GM18861 (cell line): ENCODE data around the gene TPT1.

Experiments used
- ATAC-seq: cut with Tn5 transposase; IDR thresholded peaks from one replicate; pipeline ENCODE4 v1.9.1; 2021; ENCODE audit not compliant: unreplicated experiment

Gene TPT1

GRCh38 chr13:45335397-45336024 is 5.5 kb downstream of the TPT1 start:
- ATAC-seq: no peak

- no peak for ATAC-seq
Measured at GRCh38 chr13:45333977-45334922, 6.7 kb downstream of the TPT1 start.

- ATAC-seq: no peak
Measured at GRCh38 chr13:45333251-45333976, 7.6 kb downstream of the TPT1 start.

GRCh38 chr13:45332831-45333219 is 8.2 kb downstream of the TPT1 start:
- no peak for ATAC-seq

GRCh38 chr13:45332036-45332830 is 8.8 kb downstream of the TPT1 start:
- no peak for ATAC-seq

GRCh38 chr13:45331692-45332035 is 9.3 kb downstream of the TPT1 start:
- ATAC-seq: no peak

- ATAC-seq: no peak
Measured at GRCh38 chr13:45331123-45331619, 9.8 kb downstream of the TPT1 start.

- no peak for ATAC-seq
Measured at GRCh38 chr13:45328661-45329111, 12.3 kb downstream of the TPT1 start.

GRCh38 chr13:45327253-45327955 is 13.6 kb downstream of the TPT1 start:
- ATAC-seq: no peak

GRCh38 chr13:45325806-45326205 is 15.2 kb downstream of the TPT1 start:
- no peak for ATAC-seq

- ATAC-seq: no peak
Measured at GRCh38 chr13:45320876-45321629, 19.9 kb downstream of the TPT1 start.

GRCh38 chr13:45316996-45317395 is 24.0 kb downstream of the TPT1 start:
- ATAC-seq: no peak

GRCh38 chr13:45316338-45316737 is 24.6 kb downstream of the TPT1 start:
- no peak for ATAC-seq

- no peak for ATAC-seq
Measured at GRCh38 chr13:45315520-45316167, 25.3 kb downstream of the TPT1 start.

GRCh38 chr13:45314822-45315221 is 26.2 kb downstream of the TPT1 start:
- no peak for ATAC-seq

- no peak for ATAC-seq
Measured at GRCh38 chr13:45310341-45311131, 30.4 kb downstream of the TPT1 start.

GRCh38 chr13:45306966-45307365 is 34.0 kb downstream of the TPT1 start:
- ATAC-seq: no peak

GRCh38 chr13:45305079-45305478 is 35.9 kb downstream of the TPT1 start:
- no peak for ATAC-seq
